HL-60/S4 treated with phorbol 12-myristate 13-acetate at 8.2 ng/mL for 4 days and 3 days (cell line): Measurements from ENCODE around the gene PRKCE.

ENCODE experiments used
- in situ Hi-C: fragments of 300-500 bp; cut with MboI; formaldehyde crosslinking; loops from 2 replicates; pipeline ENCODE4 v1.15.0; 2022; ENCODE audit warnings: low sequenced_read_pairs

The PRKCE gene

DNA sequence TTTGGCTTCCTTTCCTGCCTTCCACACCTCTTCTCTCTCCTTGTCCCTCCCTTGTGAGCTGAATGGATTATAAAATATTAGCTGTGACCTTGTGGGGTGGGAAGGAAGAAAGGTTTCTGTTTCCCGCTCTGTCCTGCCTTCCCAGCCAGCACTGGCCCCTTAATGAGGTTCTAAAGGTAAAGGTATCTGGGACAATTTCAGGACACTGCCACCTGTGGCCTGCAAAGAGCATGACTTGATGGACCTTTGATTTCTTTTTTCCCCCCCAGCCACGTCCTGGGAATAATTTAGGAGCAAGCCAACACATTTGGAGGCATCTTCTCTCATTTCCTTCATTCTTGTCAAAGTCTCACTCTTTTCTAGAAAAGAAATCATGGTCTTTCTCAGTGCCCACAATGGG, 399.0 kb downstream of the PRKCE start:
- in situ Hi-C loops: no loop called here

DNA sequence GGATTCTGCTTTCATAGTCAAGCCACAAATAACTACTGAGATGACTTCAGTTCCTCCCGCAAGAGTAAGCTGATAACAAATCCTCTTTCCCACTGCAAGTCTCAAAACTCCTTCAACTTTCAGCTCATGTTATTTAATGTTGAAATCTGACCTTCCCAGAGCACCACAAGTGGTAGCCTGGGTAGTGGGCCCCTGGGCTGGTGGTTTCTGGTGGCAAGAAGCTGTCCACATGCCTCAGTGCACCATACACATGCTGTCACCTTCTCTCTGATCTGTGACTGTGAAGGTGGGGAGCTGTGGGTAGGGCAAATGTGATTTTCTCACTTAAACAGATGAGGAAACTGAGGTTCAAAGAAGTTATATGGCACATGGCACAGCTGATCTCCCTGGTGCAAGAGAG, 399.6 kb downstream of the PRKCE start:
- in situ Hi-C loops: no loop called here

DNA sequence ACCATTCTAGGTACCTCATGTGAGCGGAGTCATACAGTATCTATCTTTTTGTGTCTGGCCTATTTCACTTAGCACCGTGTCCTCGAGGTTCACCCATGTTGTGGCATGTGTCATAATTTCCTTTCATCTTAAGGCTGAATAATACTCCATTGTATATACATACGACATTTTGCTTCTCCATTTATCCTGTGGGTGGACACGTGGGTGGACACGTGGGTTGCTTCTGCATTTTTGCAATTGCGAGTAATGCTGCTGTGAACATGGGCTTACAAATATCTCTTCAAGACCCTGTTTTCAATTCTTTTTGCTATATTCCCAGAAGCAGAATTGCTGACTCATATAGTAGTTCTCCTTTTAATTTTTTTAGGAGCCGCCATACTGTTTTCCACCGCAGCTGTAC, 402.1 kb downstream of the PRKCE start:
- in situ Hi-C loops: no loop called here

DNA sequence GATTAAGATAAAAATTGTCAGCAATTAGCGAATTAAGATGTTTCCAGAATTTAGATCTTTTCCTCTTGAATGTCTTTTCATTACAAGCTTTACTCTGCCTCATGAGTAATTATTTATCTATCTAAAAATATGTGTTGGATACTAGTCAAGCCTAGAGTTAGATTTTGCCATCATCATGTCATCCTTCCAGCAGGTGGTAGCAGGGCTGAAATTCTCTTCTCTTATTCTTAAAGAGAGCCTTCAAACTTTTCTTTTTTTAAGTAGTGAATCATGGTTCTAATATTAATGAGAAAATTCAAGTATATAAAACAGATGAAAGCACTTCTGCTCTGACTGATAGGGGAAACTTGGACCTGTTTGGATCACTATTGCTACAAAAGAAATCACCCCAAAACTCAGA, 405.1 kb downstream of the PRKCE start:
- in situ Hi-C loops: no loop called here

DNA sequence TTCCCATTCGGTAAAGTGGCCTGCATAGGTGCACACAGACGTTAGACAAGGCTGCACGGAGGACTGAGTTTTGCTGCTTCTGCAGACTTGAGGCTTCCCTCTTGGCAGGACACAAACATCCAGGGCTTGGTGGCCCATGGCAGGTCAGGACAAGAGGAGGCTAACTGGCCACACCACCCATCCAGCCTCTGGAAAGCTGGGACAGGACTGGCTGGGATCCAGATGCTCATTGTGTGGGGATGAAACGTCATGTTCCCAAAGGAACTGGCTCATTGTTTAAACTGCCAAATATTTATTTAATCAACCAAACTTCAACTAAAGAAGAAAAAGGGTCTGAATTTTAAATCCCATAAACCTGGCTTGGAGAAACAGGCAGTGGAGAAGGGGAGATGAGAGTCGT, 406.7 kb downstream of the PRKCE start:
- in situ Hi-C loops: no loop called here

DNA sequence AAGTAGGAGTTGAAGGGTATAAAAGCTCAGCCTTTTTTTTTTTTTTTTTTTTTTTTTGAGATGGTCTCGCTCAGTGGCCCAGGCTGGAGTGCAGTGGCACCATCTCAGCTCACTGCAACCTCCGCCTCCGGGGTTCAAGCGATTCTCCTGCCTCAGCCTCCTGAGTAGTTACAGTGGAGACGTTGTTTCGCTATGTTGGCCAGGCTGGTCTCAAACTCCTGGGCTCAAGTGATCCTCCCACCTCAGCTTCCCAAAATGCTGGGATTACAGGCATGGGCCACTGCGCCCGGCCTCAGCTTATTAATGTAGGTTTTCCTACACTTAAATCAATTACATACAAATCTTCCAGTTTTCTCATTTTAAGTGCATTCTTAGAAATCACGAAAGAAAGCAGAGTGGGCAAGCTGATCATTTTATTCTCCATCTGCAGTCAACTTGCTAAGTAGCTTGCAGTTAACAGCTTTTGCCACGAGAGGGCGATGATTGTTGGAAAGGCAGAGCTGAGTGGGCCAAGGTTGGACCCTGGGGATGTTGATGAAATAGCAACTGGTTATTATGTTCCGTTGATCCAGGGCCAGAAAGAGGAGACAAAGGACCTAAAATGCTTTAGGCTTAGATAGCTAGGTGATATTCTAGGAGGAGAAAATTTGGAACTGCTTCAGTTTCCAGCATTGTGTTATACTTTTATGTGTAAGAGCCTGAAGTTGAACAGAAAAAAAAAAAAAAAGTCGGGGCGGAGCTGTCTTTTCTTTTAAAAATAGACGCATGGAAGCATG, 411.4 kb downstream of the PRKCE start:
- in situ Hi-C loops: no loop called here

DNA sequence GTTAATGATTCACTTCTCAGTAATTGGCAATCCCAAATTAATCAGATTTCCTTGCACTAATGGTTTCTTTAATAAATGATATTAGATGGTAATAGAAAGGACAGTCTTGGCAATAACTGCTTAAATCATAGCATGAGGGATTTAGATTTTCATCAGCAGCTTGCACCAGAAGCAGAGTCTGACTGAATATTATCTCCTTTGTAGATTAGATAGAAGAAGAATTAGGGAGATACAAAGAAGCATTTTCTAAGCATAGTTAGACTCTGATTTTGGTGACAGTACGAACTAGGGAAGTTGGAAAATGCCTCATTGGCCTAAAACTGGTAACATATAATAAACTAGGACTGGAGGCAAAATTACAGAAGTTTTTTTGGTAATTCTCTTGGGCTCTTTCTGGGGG, 412.9 kb downstream of the PRKCE start:
- in situ Hi-C loops: no loop called here

DNA sequence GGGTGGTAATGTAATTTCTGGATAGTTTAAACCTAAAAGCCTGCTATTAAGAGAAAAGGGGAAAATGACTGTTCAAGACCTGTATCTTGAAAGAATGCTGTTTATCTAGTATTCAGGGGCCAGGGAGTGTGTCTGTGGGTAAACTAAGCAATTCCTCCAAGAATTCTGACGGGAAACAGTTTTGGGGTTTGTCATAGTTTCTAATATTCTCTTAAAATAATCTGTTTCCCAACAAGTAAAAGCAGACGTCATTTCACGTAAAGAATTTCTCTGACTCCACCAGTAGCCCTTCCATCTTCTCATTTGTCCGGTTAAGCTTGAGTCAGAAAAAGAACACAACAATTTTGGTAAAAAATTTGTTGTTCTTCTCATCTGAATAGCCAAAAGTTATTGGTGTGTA, 413.7 kb downstream of the PRKCE start:
- in situ Hi-C loops: no loop called here

DNA sequence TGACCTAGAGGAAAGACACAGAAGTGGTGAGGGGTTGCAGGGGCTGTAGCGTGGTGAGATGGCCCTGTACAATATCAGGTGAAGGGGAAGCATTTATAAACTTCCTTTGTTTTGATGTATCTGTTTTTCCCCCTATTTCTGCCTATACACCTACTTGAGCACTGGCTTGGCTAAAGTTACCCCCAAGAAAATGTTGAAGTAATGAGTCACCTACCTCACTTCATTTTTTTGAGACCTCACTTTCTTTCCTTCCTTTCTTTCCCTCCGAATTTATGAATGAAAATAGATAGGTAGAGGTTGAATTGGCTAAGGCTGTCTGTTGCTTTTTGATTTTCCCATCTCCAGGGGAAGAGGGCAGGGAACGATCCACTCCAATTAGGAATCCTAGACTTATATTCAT, 414.6 kb downstream of the PRKCE start:
- in situ Hi-C loops: no loop called here

DNA sequence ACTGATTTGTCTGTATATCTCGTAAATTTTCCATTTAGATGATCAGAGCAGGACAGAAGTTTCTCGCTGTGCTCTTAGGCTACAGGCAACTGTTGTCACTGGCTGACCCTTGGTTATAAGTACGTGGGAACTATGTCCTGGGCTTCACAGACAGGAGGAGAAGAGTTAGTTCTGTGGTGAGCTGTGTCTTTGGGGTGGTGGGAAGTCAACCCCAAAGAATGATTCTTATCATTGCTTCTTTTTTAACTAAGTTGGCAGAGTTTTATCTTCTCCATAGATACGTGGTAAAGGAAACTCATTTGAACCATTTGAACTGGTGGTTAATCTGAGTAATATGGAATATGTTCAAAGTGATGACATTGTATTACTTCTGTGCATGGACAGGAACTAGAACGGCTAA, 415.1 kb downstream of the PRKCE start:
- in situ Hi-C loops: no loop called here

DNA sequence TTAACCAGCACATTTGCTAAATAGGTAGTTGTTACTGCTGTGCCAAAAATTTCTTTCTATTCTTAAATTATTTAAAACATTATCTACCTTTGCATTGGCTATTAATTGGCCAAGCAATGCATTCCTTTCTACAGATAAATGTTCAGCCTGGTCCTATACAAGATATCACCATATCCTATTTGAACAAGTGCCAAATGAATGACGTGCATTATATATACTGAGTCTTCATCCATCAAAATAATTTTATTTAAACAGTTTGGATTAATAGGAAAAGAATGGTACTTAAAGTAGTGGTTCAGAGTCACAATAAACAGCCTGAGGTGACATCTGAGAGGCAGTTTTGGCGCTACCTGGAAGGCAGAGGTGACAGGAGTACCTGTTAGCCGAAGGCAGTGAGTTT, 415.6 kb downstream of the PRKCE start:
- in situ Hi-C loops: no loop called here

DNA sequence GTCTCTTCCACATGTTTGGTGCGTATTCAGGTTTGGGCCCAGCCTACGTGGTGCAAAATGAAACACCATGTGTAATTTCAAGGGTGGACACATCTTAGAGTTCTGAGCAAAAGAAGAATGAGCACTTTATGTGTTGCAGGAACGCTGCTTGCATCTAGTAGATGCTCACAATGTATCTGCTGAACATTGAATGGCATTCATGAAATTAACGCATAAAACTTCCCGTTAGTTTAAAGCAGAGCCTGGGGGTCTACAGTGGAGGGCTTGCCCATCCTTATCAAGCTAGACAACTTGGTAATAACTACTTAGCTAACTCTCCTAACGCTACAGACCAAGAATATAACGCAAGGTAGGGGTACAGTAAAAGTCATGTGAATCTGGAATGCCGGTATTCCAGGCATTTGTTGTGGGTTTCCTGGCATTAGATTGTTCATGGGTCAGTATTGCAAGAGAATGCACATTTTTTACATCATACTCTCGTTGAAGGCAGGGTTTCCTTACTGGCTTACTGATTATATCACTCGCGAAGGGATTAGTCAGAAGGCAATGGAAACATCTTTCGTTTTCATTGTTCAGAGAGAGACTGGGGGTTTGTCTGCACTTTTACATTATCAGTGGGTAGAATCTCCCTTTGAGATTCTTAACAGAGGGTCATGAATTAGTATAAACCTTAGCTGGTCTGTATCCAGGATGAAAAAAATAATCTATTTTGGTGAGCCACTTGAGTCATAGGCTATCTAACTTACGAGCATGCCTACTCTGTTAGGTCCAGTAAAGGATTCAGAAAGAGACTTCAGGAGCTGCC, 416.2 kb downstream of the PRKCE start:
- in situ Hi-C loops: no loop called here

DNA sequence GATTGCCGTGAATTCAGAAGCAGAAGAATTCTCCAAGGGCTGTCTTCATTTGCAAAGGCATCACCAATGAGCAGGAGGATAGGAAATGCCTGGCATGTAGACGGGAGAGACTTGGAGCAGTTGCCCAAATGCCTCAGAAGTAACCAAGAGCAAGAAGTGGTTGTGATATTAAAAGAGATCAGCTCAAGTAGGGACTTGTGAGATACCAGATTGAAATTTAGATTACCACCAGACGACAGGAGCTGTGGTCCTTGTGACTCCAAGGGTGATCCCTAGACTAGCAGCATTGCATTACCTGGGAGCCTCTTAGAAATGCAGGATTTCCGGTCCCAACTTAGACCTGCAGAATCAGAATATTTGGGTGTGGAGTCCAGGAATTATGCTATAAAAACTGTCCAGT, 417.2 kb downstream of the PRKCE start:
- in situ Hi-C loops: no loop called here

DNA sequence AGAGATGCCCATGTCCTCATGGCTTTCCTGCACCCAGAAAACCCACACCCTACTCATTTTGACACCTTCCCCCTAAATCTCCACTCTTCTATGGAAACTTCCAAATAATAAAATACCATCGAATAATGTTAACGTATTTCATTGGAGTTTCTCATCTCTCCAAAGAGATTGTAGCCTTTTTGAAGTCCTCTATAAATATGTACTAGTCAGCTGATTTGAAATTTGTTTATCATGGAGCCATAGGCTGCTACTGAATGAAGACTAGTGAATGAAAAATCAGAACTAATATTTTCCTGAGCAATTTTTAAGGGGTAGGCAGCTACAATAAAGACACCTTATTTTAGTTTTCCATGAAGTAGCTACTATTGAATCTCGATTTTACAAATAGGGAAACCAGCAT, 419.6 kb downstream of the PRKCE start:
- in situ Hi-C loops: no loop called here

DNA sequence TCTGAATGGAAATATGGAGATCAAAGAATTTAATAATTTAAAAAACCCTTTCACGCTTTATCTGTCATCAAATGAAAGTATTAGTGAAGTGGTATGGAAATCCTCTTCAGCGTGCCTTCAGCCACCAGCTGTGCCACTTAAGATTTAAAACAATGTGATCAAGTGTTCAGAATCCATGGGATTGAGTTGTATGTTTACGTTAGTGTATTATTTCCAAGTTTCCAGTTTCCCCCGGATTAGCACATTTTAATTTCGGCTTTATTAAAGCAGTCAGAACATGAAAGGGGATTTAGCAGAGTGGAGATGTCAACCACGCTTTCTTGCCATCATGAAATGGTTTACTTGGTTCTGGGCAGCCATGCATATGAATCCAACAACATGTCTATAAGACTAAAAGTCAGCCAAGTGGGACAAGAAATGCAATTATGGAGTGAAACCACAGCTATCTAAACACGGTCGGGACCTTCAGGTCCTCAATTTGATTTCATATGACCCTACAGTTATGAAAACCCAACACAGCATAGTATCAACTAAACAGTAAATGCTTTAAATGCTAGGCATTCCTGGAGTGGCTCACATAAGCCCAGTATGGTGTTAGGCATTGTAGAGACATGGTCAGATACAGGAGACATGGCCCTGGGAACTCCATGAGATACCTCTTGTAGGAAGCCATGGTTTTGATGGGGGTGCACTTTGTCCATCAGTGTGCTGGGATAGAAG, 420.8 kb downstream of the PRKCE start:
- in situ Hi-C loops: no loop called here

DNA sequence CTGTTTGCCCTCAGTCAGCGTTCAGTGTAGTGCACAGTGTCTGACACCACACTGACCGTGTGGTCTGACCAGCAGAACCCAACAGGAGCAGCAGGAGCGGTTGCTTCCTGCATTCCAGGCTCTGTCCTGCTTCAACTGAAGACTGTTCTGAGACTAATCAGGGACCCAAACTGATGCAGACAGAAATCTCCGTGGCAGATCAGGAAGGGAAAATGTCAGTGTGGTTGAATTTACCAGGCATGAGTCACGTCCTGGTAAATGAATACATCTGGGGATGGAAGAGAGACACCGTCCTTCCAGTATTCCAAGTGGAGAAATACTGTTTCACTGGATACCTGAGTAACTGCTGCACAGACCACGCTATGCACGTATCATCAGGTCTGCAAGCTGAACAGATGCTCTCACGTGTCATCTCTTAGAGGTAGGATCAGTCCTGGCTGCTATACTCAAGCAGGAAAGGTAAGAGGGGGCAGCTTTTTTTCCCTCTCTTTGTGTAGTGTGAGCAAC, 422.1 kb downstream of the PRKCE start:
- in situ Hi-C loops: no loop called here

DNA sequence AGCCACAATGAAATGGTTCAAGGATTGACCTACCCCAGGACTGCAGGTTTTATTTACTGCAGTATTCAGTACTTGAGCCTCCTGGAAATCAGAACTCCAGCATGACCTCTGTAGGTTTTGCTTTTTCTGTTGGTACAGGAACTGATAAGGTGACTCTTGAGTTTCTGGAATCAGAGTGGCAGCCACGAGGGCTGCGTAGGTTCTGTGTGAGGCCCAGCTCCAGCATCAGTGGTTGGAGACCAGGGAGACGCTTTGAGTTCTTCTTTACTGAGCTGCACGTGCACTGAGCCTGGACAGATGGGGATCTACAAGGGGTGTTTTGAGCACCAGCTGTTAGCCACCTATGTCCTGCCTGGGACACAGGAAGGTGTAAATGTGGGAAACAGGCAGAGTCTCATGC, 423.0 kb downstream of the PRKCE start:
- in situ Hi-C loops: no loop called here

DNA sequence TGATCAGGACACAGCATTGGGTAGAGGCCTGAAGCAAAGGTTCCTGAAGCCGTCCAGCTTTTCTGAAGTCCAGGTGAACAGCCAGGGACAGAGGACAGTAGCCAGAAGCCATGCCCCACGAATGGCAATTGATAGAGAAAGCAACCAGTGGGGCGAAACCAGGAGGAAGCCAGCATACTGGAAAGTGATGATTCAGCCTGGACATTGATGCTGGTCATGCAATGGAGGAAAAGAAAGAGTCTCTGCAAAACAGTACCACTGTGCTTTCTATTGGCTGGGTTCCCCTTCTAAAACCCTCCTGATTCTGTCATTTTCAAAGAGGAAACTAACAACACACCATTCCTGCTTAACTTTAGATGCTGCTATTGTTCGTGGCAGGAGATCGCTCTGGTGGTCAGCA, 424.4 kb downstream of the PRKCE start:
- in situ Hi-C loops: no loop called here

DNA sequence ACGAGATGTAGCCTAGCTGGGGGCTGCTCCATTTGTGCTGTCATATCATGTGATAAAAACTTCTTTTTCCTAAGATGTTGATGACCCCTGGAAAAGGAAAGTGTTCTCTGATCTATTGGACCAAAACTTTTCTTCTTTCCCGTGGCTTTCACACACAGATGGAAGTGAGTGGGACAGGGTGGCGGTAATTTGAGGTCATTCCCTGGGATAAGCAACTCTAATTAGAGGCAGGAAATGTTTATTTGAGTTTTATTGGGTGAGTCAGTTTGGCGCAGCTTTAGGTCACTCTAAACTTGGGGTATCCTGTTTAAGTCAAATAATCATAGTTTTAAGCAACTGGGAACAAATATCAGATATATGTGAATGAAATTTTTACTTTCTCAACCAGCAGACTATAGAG, 424.8 kb downstream of the PRKCE start:
- in situ Hi-C loops: no loop called here

DNA sequence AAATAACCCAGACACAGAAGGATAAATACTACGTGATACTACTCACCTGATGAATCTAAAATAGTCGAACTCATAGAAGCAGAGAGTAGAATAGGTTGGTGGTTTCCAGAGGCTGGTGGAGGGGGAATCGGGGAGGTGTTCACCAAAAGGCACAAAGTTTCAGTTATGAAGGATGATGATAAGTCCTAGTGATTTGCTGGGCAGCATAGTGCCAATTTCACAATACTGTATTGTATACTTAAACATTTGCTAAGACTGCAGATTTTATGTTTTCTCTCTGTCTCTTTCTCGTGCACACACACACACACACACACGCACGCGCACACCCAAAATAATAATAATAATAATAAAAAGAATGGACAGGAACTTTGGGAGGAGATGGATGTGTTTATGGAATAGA, 425.4 kb downstream of the PRKCE start:
- in situ Hi-C loops: no loop called here

DNA sequence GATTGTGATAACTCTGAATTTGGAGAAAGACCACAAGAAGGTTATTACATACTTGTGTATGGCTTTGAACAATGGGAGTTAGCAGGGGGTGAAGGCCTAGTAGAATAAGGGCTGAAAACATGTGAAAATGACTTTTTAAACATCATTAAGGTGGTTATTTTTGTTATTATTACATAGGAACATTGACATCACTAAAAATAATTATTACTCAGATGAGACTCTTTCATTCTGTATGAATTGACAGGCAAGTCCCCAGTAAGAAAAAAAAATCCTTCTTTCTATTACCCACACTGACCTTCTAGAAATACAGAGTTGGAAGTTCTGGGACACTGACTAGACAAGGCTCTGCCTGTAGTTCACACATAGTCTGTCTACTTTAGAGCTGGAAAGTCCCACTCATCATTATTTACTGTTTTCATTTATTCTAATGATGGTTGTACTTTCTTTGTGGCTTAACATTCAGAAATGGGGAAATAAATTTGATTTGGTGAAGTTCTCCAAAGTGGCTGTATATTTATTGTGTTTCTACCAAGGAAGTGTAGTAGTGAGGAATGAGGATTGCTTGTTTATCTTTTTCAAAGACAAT, 426.1 kb downstream of the PRKCE start:
- in situ Hi-C loops: no loop called here
